ENCODE measurements around the gene RBM47.
"Not testable (repeated sequence)": the region's sequence is repeated elsewhere in the genome, so short reads cannot be mapped to it uniquely, and the experiment has no call there.

The RBM47 gene

DNA sequence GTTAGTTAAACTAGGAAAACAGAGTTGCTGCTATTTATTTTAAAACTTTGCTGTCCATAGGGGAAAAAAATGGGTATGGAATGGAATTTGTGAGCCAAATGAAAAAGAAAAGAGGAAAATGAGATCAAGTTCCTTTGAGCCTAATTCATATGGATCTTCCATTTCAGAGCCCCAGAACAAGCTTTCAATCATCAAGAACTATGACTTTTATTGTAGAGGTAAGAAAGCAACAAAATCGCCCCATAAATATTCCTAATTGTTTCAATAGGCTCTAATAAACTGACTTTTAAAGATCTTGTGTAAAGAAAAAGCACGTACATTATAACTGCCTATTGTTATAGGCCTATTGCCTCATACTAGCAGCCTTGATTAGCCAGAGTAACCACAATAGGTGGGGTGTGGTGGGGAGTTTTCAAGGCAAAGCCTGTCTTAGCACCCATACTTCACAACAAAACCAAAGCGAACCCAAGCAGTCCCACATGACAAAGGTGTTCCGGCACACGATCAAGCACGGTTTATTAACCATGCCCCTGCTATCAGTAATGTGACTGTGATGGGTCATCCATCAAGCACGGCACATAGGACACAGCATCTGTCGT is 44.4 kb downstream of the RBM47 start:
- no peak for DNase-seq

DNA sequence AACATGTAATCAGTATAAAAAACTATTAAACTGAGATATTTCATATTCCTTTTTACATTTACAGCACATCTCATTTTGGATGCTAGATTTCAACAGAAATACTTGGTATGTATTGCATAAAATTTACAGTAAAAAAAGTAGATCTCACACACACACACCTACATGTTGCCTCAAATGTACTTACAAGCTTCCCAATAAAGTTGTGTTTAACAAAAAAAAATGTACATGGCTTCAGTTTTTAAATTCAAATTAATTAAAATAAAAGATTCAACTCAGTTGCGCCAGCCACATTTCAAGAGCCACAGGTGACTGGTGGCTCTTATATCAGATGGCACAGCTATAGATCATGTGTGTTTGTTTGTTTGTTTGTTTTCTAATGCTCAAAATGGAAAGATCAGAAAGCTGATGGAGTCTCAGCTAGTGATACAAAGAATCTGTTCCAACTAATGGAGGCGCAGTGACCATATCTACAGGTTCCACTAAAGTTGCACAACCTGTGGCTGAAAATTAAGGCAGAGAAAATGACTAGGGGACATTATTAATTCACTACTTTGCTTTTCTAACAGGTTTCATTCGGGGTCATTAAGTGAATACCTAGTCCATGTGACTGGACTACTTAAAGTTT is 45.0 kb downstream of the RBM47 start:
- DNase-seq, result no peak

DNA sequence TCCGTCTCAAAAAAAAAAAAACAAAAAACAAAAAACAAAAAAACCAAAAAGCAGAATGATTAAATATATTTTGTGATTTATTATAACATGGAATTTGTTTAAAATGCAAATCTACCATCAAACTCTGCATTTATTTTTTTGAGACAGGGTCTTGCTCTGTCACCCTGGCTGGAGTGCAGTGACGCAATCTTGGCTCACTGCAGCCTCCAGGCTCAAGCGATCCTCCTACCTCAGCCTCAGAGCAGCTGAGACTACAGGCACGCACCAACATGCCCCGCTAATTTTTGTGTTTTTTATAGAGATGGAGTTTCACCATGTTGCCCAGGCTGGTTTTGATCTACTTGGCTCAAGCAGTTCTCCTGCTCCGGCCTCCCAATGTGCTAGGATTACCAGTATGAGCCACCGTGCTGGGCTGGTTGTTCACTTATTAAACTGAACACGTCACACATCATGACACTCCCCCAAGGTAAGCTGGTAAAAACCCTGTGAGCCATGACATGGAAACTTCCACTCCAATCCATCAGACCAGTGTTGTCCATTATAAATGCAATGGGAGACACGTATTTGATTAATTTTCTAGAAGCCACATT is 45.7 kb downstream of the RBM47 start:
- no peak for DNase-seq

DNA sequence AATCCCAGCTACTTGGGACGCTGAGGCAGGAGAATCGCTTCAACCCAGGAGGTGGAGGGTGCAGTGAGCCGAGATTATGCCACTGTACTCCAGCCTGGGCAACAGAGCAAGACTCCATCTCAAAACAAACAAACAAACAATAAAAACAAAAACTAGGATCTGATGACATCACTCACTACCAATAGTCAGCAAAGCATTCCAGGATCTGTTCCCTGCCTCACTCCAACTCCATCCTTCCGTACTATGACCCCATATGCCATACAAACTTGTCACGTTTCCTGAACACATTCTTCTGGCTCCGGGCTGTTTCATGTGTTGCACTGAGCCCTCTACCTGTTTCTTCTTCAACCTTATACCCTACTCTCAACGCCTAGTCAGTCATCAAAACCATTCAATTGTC is 47.3 kb downstream of the RBM47 start:
- DNase-seq, result no peak

DNA sequence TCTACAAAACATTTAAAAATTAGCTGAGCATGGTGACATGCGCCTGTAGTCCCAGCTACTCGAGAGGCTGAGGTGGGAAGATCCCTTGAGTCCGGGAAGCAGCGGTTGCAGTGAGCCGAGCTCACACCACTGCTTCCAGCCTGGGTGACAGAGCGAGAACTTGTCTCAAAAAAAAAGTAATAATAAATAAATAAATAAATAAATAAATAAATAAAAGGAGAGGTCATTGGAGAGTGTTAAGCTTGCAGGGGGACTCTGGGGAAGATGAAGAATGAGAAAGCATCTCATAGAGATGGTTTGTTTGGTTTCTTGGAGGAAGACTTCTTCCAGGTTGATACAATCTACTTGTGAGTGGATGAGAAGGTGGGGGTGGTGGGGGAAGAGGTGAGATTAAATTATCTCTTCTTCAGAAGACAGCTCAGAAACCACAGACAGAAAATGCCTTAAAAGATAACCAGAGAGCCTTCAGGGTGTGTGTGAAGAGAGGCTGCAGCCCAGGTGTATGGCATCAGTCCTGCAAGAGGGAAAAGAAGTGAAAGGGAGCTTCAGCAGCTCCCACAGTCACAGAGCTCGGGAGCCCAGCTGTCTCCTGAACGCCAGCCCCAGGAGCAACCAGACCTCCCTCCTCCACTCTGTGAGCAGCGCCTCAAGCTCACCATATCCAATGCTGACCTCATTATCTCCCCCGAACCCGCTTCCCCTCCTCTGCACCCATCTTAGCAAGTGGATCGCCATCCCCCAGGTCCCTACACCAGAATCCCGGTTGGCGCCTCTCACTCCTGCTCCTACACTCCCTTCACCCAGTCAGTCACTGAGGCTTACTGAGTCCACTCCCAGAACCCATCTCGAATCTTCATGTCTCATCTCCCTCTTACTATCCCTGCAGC is 48.2 kb downstream of the RBM47 start:
- no peak for DNase-seq

DNA sequence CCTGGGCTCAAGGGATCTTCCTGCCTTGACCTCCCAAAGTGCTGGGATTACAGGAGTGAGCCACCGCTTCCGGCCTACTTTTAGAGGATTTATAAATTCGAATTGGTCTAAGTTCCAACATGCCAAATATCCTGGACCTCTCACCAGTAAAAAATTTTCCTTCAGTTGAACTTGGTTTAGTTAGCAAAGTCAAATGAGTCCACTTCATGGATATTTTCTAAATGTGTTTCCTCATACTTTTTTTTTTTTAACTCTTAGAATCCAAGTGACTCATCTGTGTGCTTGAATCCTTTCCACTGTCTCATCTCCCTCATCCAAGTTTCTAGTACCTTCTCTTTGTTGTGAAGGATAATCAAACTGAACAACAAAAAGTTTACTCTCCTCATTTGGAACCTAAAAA is 49.7 kb downstream of the RBM47 start:
- DNase-seq, result no peak

DNA sequence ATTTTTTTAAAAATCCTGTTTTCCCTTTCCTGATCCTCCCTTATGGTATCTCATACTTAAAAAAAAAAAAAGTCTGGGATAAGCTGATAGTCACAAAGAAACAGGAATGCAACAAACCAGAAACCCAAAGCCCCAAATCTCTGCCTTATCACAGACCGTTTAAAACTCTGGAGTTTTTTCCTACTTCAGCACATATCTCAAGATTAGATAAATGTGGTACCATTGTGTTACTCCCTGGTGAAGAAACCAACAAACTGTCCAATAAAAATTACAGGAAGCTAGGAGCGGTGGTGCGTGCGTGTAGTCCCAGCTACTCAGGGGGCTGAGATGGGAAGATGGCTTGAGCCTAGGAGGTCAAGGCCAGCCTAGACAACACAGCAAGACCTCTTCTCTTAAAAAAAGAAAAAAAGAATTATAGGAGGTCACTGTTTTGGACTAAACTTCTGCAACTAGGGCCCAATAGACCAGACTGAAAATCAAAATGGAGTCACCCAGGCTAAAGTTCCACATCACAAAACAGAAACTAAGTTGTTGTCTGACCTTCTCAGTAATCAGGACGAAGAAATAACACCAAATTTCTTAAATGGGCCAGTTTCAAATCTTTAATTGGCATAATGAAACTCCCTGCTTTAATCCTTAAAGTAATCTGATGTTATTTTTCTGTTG is 51.9 kb downstream of the RBM47 start:
- no peak for DNase-seq

DNA sequence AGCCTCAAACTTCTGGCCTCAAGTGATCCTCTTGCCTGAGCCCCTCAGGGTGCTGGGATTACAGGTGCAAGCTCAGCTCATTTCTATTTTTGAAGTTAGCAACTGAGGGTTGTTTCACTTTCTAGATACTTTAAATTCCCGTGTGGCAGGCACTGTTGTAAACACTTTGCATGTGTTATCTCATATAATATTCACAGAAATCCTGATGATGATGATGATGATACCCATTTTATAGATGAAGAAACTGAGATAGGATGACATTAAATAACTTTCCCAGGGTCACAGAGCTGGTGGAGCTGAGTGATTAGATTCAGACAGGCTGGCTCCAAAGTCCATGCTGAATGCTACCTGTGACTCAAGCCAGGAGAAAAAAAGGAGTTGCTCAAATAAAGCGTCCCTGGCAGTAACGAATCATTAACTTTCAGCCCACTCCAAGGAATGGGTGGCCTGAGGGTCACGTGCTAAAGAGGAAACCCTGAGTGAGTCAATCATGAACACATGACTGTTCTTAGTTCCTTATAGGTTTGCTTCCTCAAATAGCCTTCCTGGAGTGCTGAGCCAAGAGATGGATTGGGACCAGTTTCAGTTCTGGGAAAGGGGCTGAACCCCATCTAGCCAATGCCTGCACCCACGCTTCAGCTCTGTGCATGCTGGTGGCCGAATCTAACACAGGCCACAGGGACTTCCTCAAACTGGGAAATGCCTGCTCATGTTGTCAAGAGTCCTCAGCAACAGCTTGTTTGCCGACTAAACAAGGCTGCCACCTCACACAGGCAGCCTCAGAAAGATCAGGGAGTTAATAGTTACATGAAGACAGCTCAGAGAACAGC is 52.8 kb downstream of the RBM47 start:
- no peak for DNase-seq

DNA sequence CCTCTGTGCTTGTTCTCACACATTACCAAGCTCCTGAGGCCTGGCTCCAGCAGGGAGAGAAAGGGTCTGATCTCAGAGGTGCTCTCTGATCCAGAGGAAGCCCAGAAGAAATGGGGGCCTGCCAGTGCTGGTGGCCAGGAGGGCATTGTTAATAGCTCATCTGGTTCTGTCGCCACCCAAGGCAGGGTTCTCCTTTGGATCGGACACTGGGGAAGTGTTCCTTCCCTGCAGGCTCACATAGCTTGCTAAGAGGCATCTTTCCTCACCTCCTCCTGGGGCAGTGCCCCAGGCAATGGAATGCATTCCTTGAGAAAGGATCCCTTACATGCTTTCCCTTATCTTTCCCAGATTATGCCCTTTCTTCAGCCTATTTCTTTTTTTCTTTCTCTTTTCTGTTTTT is 53.8 kb downstream of the RBM47 start:
- no peak for DNase-seq

DNA sequence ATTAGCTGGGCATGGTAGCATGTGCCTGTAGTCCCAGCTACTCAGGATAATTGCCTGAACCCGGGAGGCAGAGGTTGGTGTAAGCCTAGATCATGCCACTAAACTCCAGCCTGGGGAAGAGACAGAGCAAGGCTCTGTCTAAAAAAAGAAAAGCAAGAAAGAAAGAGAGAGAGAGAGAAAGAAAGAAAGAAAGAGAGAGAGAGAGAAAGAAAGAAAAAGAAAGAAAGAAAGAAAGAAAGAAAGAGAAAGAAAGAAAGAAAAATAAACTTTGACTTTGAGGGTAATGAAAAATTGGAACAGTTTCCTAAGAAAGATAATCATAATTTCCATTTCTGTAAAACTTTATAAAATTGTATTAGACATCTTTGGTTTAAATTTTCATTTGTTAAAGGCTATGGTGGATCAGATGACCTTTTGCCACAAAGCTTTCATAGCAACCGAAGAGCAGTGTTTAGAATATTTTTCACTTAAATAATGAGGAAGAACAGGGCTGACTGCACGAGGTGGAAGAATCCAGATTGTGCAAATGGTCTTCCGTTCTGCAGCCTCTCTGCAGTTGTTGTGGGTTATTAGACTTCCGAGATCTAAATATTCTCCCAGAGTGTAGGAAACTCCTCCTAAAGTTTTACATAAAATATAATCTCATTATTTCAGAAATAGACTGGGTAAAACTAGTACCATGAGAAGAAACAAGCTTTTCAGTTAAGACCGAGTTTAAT is 55.9 kb downstream of the RBM47 start:
- DNase-seq, result no peak

DNA sequence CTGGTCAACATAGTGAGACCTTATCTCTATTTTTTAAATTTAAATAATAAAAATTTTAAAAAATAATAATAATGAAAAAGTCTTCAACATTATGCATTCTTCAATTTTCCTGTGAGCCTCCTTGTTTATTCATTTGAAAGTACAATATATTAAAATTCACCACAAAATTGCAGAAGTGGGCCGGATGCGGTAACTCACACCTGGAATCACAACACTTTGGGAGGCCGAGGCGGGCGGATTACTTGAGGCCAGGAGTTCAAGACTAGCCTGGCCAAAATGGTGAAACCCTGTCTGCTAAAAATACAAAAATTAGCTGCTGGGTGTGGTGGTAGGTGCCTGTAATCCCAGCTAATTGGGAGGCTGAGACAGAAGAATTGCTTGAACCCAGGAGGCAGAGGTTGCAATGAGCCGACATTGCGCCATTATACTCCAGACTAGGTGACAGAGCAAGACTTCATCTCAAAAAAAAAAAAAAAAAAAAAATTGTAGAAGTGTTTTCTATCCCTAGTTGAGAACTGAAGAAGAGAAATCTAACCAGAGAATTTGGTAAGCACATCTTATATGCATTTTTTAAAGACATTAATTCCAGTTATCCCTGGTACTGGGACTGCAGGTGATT is 56.9 kb downstream of the RBM47 start:
- DNase-seq, result no peak

DNA sequence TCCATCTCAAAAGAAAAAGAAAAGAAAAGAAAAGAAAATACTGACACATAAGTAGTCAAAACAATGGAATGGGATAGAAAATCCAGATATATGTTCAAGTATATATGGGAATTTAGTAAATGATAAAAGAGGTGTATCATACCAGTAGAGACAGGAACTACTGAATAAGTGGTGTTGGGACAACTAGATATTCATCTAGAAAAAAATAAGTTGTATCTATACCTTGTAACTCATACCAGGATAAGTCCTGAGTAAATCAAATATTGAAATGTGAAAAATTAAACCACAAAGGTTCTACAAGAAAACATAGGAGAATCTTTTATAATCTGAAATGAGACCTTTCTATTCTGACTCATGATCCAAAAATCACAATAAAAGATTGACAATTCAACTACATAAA is 58.5 kb downstream of the RBM47 start:
- no peak for DNase-seq

DNA sequence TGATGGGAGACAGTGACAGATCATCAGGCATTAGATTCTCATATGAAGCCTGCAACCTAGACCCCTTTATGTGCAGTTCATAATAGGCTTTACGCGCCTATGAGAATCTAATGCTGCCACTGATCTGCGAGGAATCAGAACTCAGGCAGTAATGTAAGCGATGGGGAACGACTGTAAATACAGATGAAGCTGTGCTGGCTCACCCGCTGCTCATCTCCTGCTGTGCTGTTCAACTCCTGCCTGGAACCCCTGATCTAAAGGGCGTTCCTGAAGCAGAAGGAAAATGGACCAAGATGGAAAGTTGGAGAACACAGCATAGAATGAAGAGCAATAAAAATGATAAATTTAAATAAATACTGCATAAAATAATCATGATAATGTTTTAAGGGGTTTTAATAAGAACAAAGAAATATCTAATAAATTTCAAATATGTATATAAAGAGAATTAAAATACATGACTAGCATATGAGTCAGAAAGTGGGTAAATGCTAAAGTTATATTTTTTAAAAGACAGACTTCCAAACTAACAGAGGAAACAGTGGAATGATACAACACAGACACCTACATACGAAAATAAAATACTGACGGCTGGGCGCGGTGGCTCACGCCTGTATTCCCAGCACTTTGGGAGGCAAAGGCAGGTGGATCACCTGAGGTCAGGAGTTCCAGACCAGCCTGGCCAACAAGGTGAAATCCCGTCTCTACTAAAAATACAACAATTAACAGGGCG is 59.2 kb downstream of the RBM47 start:
- DNase-seq, result no peak

DNA sequence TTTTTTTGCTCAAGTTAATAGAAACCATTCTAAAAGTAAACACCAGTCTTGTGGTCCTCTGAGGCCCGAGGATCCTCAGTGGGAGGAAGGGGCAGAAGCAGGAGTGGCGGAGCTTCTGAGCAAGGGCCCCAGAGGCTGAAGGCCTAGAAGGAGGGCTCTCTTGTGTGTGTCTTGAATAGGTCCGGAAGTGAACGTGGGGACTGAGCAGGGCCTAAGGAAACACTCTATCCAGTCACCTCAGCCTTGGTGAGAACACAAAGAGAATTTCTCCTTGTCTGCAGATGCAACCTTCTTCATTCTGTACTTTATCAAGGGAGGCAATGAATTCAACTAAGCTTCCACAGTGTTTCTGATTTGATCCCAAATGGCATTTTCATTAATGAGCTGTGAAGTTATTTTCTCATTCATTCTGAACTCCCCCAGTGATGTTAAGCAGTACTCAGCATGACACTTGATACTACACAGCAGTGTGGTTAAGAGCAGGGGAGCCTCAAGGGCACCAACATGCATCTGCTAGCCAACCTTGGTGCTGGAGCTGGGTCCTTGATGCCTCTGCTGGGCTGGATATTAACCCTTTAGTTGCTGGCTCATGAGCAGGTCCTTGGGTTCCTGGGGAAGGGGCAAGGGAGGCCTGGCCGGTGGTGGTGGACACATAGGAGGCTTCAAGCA is 64.7 kb downstream of the RBM47 start:
- DNase-seq, result no peak

DNA sequence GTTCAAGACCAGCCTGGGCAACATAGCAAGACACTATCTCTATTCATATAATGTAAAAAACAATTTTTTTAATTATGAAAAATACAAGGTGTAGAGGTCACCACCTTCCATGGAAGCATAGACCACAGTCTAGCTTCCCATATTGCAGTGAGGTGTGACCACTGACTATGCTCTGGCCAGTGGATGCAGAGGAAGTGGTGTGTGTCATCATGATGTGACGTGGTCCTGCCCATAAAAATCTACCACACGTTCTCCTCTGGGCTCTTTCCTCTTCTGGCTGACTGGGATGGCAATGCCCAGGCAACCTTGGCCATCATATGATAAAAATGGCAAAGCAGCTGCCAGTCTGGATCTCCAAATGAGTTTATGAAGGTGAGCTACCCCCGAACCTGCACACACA is 65.7 kb downstream of the RBM47 start:
- no peak for DNase-seq

DNA sequence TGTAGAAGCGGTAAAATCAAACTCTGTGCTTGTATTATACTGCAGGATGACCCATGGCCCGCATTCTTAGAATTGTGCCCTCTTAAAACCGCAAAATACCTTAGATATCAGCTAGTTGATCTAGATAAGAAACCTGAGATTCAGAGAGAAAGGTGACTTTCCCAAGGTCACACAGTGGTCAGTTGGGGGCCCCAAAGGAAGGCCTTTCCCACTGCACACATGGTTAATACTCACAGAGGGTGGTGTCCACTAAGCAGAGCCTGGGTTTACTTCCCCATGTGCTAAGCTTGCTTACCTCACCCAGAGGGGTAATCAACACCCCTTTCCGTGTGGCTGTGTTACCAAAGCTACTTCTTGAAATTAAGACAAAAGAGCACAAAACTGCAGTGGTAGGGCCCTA is 66.3 kb downstream of the RBM47 start:
- no peak for DNase-seq

DNA sequence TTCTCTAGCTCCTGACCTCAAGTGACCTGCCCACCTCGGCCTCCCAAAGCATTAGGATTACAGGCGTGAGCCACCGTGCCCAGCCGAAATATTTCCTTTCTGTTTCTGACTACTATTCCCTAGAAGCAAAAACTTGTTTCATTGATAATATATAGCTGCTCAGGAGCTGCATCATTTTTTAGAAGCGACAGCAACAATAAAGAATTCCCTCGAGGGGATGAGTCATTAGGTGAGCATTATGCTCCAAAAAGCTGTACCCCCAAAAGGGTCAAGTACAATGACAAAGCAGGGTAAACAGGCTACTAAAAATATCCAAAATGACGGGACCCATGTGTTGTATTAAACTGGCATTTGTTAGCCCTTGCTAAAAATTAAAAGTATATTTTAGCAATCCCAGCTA is 67.0 kb downstream of the RBM47 start:
- no peak for DNase-seq

DNA sequence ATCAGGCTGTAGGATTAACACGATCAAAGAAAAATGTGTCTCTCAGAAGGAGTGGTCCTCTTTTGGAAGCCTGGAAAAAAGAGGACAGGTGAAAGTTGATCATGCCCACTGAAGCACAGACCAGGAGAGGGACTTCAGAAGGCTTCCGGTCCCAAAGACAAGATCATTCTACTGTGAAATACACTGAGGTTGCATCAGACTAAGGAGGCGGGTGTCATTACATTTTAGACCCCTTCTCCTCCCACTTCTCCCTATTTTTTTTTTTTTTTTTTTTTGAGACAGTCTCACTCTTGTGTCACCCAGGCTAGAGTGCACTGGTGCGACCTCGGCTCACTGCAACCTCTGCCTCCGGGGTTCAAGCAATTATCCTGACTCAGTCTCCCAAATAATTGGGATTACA is 67.5 kb downstream of the RBM47 start:
- DNase-seq, result no peak

DNA sequence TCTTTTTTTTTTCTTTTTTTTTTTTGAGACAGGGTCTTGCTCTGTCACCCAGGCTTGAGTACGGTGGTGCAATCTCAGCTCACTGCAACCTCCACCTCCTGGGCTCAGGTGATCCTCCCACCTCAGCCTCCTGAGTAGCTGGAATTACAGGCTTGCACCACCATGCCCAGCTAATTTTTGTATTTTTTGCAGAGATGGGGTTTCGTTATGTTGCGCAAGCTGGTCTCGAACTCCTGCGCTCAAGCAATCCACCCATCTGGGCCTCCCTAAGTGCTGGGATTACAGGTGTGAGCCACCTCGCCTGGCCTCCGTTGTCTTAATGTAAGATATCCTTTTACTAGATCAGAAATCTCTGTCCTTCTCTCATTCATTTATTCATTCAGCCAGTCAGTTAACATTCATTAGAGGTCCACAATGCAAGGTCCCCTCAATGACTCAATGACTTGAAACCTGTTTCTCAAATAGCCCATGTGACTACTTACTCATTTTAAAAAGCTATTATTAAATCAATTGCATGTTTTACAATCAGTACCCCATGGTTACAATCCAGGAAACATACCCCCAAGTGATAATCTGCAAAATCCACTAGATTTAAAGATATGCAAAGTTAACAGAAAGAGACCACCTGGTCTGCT is 68.0 kb downstream of the RBM47 start:
- DNase-seq, result not testable (repeated sequence)
